K562 (cell line): ENCODE data around the gene IFFO2. TPM values are rescaled to one million over a fixed set of nuclear protein-coding genes. Genes with fewer than 3 reads are reported as not detected.
A peak's percentile ranks its signal among the peaks of the same experiment; 100 is the strongest.

Source experiments
- CC2D1A ChIP-seq: fragments of 450-650 bp; IDR thresholded peaks from 2 replicates; pipeline ENCODE4 v1.6.1; 2017; ENCODE audit warnings: mild to moderate bottlenecking
- CREB5 ChIP-seq: fragments of 250-450 bp; sonication (Bioruptor Pico); IDR thresholded peaks from 2 replicates; pipeline ENCODE4 v1.5.0; 2020; ENCODE audit warnings: mild to moderate bottlenecking
- FOSL1 ChIP-seq: fragments of 200-800 bp; sonication (Bioruptor generic); conservative IDR thresholded peaks from 2 replicates; pipeline ENCODE4 v1.6.1; 2016; ENCODE audit warnings: missing genetic modification characterization, missing compliant biosample characterization
- GTF3C2 ChIP-seq: IDR thresholded peaks from 3 replicates; pipeline ENCODE4 v1.6.1; 2011; ENCODE audit warnings: borderline replicate concordance, mild to moderate bottlenecking, moderate library complexity; ENCODE audit not compliant: insufficient read length; ENCODE audit errors: extremely low read depth
- ID3 ChIP-seq, 2 experiments: fragments of 250-450 bp in 1 of 2; fragments of 450-650 bp in 1 of 2; sonication (Bioruptor Pico) in 1 of 2; IDR thresholded peaks; 2 replicates each; pipeline versions ENCODE4 v1.6.1 to v1.8.0; 2016 to 2021; ENCODE audit warnings: mild to moderate bottlenecking in 2 of 2, moderate library complexity in 2 of 2, missing compliant biosample characterization in 1 of 2, missing genetic modification characterization in 1 of 2
- MAX ChIP-seq: sonication (generic); formaldehyde crosslinking; IDR thresholded peaks from 2 replicates; pipeline ENCODE4 v1.9.0; 2022; ENCODE audit warnings: mild to moderate bottlenecking, missing genetic modification reagents
- REST ChIP-seq, 2 experiments: fragments of 450-650 bp; formaldehyde crosslinking in 1 of 2; IDR thresholded peaks; 2 replicates each; pipeline versions ENCODE4 v1.4.0 to v1.6.1; 2014 to 2020; ENCODE audit warnings: mild to moderate bottlenecking in 2 of 2, borderline replicate concordance in 1 of 2, low read depth in 1 of 2
- TAL1 ChIP-seq: fragments of 450-650 bp; IDR thresholded peaks from 2 replicates; pipeline ENCODE4 v1.6.1; 2016; ENCODE audit warnings: mild to moderate bottlenecking
- ZNF445 ChIP-seq: fragments of 250-450 bp; sonication (Bioruptor Pico); IDR thresholded peaks from 2 replicates; pipeline ENCODE4 v1.4.0; 2020; ENCODE audit warnings: low read depth, mild to moderate bottlenecking, moderate library complexity
- ZNF655 ChIP-seq: fragments of 250-450 bp; sonication (Bioruptor Pico); IDR thresholded peaks from 2 replicates; pipeline ENCODE4 v1.5.0; 2021
- polyA plus RNA-seq, 8 experiments: library from polyadenylated mRNA; depleted of rRNA in 4 of 8; stranded (reverse) in 5 of 8; unstranded in 3 of 8; fragments of >200 nt; fragmentation: Nextera tagmentation in 2 of 8; fragmentation: Illumina TruSeq in 1 of 8; extraction: Ambion mirVana in 2 of 8; extraction: Trizol in 1 of 8; gene quantifications; 2 replicates each; pipeline versions ENCODE4 v1.2.1 to v1.2.3, GENCODE V29; 2011 to 2014; ENCODE audit warnings: inconsistent platforms in 1 of 8, missing spikeins in 1 of 8
- total RNA-seq, 7 experiments: library from RNA; depleted of rRNA in 6 of 7; stranded (reverse); fragments of >200 nt in 6 of 7; fragmentation: Illumina TruSeq in 2 of 7; extraction: Trizol in 2 of 7; gene quantifications; 2 replicates each; pipeline versions ENCODE4 v1.2.1 to v1.2.3, GENCODE V29; 2011 to 2021; ENCODE audit warnings: low replicate concordance in 1 of 7

IFFO2 gene
- total and polyA plus RNA-seq, 9 of the 15 experiments (the other 6 are each of a cell fraction or from before 2014, with no cell fraction given), result 0.15 to 1.0 (median 0.44) TPM; not detected in 2

GRCh38 chr1:18902523-18903290 lies 53.8 kb downstream of the IFFO2 start, which contains the start of gene ALDH4A1 (continued):
- TF ChIP-seq REST (IDR thresholded peaks at IDR 0.05; ENCODE audit: borderline replicate concordance) (peak; percentile 82), REST (CRISPR knock-in tag; IDR thresholded peaks at IDR 0.05; ENCODE audit: low read depth) (0 out of 2 replicates have a peak, but pooled peaks have one; percentile 25), MAX (CRISPR knock-in tag) (peak; percentile 97), FOSL1 (tag) (peak; percentile 52), ZNF445 (CRISPR knock-in tag) (no peak), CC2D1A (no peak), GTF3C2 (no peak), ID3 (CRISPR knock-in tag; IDR thresholded peaks at IDR 0.05) (no peak), ID3 (tag; IDR thresholded peaks at IDR 0.05) (no peak), ZNF655 (CRISPR knock-in tag) (no peak), TAL1 (no peak), CREB5 (CRISPR knock-in tag) (no peak)
